ENCODE data around the gene SPCS2. TPM values are rescaled to one million over a fixed set of nuclear protein-coding genes. Genes with fewer than 3 reads are reported as not detected.

The SPCS2 gene
- total RNA-seq, 4 donors from 2014 or later: 33.3 to 104 (median 47.0) TPM

DNA sequence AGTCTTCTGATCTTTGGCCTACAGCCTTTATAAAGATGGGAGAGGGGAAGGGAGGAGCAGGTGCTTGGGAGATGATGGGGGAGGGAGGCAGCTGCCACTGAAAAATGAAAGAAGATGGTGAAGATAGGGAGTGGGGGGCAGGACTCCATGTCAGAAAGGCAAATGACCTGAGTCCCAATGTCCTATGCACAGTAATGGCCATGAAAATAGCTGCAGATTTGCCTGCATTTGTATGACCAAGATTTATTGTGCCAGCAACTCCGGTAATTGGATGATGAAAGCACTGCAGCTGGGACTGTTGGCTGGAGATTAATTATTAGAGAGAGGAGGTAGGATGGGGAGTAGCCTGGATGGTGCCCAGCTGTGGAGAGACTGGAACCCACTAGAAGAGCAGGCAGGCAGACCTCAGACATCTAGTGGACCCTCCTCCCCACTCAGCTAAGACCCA, 75.7 kb downstream of the SPCS2 start:
- TF ChIP-seq, protein P1, sequence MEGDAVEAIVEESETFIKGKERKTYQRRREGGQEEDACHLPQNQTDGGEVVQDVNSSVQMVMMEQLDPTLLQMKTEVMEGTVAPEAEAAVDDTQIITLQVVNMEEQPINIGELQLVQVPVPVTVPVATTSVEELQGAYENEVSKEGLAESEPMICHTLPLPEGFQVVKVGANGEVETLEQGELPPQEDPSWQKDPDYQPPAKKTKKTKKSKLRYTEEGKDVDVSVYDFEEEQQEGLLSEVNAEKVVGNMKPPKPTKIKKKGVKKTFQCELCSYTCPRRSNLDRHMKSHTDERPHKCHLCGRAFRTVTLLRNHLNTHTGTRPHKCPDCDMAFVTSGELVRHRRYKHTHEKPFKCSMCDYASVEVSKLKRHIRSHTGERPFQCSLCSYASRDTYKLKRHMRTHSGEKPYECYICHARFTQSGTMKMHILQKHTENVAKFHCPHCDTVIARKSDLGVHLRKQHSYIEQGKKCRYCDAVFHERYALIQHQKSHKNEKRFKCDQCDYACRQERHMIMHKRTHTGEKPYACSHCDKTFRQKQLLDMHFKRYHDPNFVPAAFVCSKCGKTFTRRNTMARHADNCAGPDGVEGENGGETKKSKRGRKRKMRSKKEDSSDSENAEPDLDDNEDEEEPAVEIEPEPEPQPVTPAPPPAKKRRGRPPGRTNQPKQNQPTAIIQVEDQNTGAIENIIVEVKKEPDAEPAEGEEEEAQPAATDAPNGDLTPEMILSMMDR (IDR thresholded peaks at IDR 0.05): no peak
- DNase-seq (ENCODE audit: low spot score): no peak
- no peak for ATAC-seq (ENCODE audit: low FRiP score)

DNA sequence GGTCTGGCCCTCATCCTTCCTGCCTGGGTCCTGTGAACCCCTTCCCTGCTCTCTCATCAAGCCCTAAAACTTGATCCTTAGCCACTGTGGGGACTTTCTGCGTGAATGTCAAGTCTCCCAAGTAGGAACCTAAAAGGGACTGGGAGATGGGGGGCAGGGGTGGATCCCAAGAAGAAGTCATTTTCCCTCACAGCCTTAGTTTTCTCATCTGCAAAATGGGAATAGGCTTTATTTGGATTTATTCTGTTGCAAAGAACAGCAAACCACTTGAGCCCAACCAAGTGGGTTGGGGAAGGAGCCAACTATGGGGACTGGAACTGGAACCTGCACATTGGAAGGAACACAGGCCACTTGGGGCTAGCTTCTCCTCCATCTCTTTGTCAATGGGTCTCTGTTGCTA, 76.5 kb downstream of the SPCS2 start:
- ATAC-seq (ENCODE audit: low FRiP score): no peak
- TF ChIP-seq, protein P1 (IDR thresholded peaks at IDR 0.05): no peak
- no peak for DNase-seq (ENCODE audit: low spot score)

DNA sequence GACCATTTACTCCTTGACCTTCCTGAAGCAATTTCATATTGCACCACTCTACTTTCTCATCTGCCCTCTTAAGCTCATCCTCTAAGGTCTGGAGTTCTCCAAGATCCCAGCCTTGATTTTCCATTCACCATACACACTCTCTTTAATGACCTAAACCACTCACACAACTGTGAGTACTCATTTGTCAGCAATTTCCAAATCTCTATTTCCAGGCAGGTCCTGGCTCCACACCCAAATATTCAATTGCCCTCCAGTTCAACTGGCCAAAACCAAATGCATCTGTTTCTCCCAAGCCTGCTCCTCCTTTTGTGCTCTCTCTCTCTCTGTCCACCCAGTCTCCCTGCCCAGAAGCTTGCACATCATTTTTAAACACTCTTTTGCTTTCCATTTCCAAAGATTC, 79.3 kb downstream of the SPCS2 start:
- TF ChIP-seq, protein P1 (IDR thresholded peaks at IDR 0.05): no peak
- DNase-seq (ENCODE audit: low spot score) (no peak), ATAC-seq (ENCODE audit: low FRiP score) (no peak)

Small RNAs within 50 kb of the gene (small RNA-seq; reads per million reads assigned to genes)
- not detected for gene RNU6-216P

Other genes starting within 250 kb of the SPCS2 start
- under 1 TPM in 2 of 4 donors, not detected in 2; 0.28 to 0.96 TPM for gene CHRDL2, start 217.8 kb upstream of the SPCS2 start, total RNA-seq
- 10 to 100 TPM; 15.2 to 27.3 (median 20.4) TPM for gene RNF169, start 200.4 kb upstream of the SPCS2 start, total RNA-seq
- gene XRRA1, start 175 bp upstream of the SPCS2 start, total RNA-seq: 10 to 100 TPM in 3 of 4 donors, 1 to 10 TPM in 1; 7.4 to 18.6 (median 14.5) TPM
- 1 to 10 TPM; 4.6 to 9.6 (median 6.2) TPM for gene NEU3, start 39.7 kb downstream of the SPCS2 start, total RNA-seq
- not detected for gene OR2AT4, start 147.6 kb downstream of the SPCS2 start, total RNA-seq
- 100 to 1,000 TPM in 2 of 4 donors, 10 to 100 TPM in 2; 51.5 to 151 (median 106) TPM for gene SLCO2B1, start 201.8 kb downstream of the SPCS2 start, total RNA-seq

Measured in omental fat pad (tissue), 4 donors.